Skin of body (tissue), 2 donors: ENCODE results near the gene NDC1. TPM values are rescaled to one million over a fixed set of nuclear protein-coding genes. Genes with fewer than 3 reads are reported as not detected.

Experiments used
- small RNA-seq: library from RNA; depleted of rRNA; stranded (forward); fragments of <200 nt; gene quantifications from one replicate; pipeline ENCODE3, GENCODE V24; 2014; ENCODE audit warnings: low replicate concordance
- total RNA-seq: library from RNA; depleted of rRNA; stranded (reverse); fragments of >200 nt; gene quantifications from one replicate; pipeline ENCODE4 v1.2.3, GENCODE V29; 2014

NDC1 gene
- total RNA-seq, 1 donor from 2014 or later = 17.4 TPM

Small RNA genes lying within 50 kb of the gene (small RNA-seq; reads per million reads assigned to genes)
- gene AL049745.1 (not detected), gene RF00418 (not detected)

Other genes with a start within 250 kb of the NDC1 start
- 0.69 TPM for gene GLIS1, start 99.1 kb downstream of the NDC1 start, total RNA-seq
- gene YIPF1, start 51.5 kb upstream of the NDC1 start, total RNA-seq = 16.0 TPM
- gene DIO1, start 55.9 kb upstream of the NDC1 start, total RNA-seq = not detected
- 32.4 TPM for gene IFT25, start 107.4 kb upstream of the NDC1 start, total RNA-seq
- gene LRRC42, start 108.1 kb upstream of the NDC1 start, total RNA-seq = 22.9 TPM
- gene LDLRAD1, start 179.9 kb upstream of the NDC1 start, total RNA-seq = not detected
- gene TMEM59, start 214.9 kb upstream of the NDC1 start, total RNA-seq = 185 TPM
- 4.3 TPM for gene TCEANC2, start 215.3 kb upstream of the NDC1 start, total RNA-seq